GM12864 (cell line): Measurements from ENCODE around the gene STXBP5.

ENCODE experiments used
- DNase-seq: peaks from one replicate; pipeline ENCODE4 v3.0.0-alpha.2; 2011; ENCODE audit warnings: low read depth
- H3K4me3 ChIP-seq: 2 replicates; pipeline ENCODE4 v1.5.1; 2011; ENCODE audit warnings: mild to moderate bottlenecking, low read depth, low read length, control low read depth
- TF ChIP-seq, protein P1 (sequence below): IDR thresholded peaks from 2 replicates; pipeline ENCODE4 v1.5.1; 2011; ENCODE audit warnings: low read depth, mild to moderate bottlenecking, moderate library complexity, low read length, control low read depth, inconsistent platforms; ENCODE audit errors: missing control alignments

Gene STXBP5

DNA sequence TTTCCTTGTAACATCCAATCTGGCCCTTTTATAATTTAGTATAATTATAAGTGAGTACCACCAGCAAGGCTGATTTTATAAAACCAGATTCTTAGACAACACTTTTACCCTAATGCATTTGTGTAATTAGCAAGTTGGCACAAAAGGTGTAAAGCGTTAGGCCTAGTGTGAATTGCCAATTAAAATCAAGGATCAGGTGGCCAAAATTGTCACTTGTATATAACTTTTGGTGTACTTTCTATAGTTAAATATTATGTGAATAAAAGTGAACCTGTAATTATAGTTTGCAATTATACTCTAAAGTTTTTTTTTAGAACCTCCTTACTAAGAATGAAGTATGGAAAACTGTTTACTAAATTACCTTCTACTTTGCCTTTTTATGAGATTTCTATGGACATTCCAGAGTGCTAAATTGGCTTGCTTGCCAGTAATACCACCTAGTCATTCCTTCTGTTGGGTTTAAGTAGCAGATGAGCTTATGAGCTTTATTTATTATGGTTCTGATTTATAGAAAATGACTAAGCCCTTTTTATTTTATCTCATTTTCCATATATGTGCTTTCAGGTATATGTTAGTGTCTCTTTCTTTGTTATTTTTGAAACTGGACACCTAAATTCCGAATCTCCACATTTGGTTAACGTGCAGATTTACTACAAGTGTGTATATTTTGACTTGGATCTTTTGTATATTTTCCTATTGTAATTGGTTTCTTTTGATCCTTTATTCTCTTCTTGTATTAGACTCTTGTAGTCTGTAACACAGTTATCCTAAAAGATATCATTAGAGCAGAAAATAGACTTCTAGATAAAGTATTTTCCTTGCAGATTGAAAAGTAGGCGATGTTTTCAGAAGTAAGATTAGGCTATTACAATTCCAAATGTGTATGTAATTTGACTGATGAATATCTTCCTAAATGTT, 3.9 kb downstream of the STXBP5 start:
- TF ChIP-seq, protein P1, sequence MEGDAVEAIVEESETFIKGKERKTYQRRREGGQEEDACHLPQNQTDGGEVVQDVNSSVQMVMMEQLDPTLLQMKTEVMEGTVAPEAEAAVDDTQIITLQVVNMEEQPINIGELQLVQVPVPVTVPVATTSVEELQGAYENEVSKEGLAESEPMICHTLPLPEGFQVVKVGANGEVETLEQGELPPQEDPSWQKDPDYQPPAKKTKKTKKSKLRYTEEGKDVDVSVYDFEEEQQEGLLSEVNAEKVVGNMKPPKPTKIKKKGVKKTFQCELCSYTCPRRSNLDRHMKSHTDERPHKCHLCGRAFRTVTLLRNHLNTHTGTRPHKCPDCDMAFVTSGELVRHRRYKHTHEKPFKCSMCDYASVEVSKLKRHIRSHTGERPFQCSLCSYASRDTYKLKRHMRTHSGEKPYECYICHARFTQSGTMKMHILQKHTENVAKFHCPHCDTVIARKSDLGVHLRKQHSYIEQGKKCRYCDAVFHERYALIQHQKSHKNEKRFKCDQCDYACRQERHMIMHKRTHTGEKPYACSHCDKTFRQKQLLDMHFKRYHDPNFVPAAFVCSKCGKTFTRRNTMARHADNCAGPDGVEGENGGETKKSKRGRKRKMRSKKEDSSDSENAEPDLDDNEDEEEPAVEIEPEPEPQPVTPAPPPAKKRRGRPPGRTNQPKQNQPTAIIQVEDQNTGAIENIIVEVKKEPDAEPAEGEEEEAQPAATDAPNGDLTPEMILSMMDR, result no peak
- DNase-seq, result no peak
- no peak overlapping the region for H3K4me3 ChIP-seq

GRCh38 chr6:147209762-147210449, 5.7 kb downstream of the STXBP5 start:
- TF ChIP-seq, protein P1, result no peak
- H3K4me3 ChIP-seq, result no peak overlapping the region
- no peak for DNase-seq

DNA sequence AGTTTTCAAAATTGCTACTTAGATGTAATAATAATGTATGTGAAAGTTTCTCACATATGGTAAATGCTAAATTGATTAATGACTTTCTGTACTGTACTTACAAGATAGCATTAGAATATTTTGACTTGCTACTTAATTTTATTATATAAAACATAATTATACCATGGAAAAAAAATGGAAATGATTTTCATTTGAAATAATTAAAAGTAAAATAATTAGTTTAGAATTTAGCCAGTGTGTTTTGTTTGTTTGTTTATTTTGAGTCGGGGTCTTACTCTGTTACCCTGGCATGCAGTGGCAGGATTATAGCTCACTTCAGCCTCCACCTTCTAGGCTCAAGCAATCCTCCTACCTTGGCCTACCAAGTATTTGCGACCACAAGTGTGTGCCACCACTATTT, 7.1 kb downstream of the STXBP5 start:
- TF ChIP-seq, protein P1, result no peak
- no peak overlapping the region for H3K4me3 ChIP-seq
- no peak for DNase-seq

GRCh38 chr6:147211831-147212230, 7.6 kb downstream of the STXBP5 start:
- TF ChIP-seq, protein P1, result no peak

DNA sequence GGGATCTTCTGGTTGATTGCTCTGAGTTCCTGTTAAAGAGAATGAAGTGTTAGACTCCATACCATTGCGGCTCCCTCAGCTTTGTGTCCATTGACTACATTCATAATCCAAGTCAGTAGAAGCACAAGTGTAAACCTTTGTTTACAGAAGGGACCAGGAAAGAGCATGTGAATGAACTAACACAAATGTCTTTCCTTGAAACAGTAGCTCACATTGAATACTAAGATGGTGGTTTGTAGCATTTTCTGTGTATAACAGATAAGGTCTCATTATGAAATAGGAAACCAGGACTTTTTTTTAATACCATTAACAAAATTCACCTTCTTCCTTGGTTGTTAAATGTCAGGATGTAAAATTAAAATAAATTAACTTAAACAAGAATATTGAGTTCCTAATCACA, 8.4 kb downstream of the STXBP5 start:
- no peak overlapping the region for H3K4me3 ChIP-seq
- TF ChIP-seq, protein P1, result no peak
- DNase-seq, result no peak

More at GRCh38 chr6:147211831-147212230, 7.6 kb downstream of the STXBP5 start:
- no peak overlapping the region for H3K4me3 ChIP-seq
- DNase-seq, result no peak

- DNase-seq, result no peak
- TF ChIP-seq, protein P1, result no peak
- no peak overlapping the region for H3K4me3 ChIP-seq
These were observed 9.6 kb downstream of the STXBP5 start for GRCh38 chr6:147213772-147214171.
